Neural progenitor cell (in vitro differentiated cells): ENCODE results near the gene ARID5B. TPM values are rescaled to one million over a fixed set of nuclear protein-coding genes. Genes with fewer than 3 reads are reported as not detected.
"Not testable (repeated sequence)": the region's sequence is repeated elsewhere in the genome, so short reads cannot be mapped to it uniquely, and the experiment has no call there.

Experiments used
- DNase-seq: peaks from one replicate; pipeline ENCODE4 v3.0.0-alpha.2; 2016; ENCODE audit warnings: low spot score
- H2AFZ ChIP-seq: fragments of 200-600 bp; sonication (generic); replicated peaks from 2 replicates; pipeline ENCODE4 v1.6.1; 2016; ENCODE audit warnings: antibody characterized with exemption
- H3F3A ChIP-seq: fragments of 200-600 bp; sonication (generic); 2 replicates; pipeline ENCODE4 v1.6.1; 2016; ENCODE audit warnings: antibody characterized with exemption, low read depth
- H3K27ac ChIP-seq: fragments of 200-600 bp; sonication (generic); 2 replicates; pipeline ENCODE4 v1.5.1; 2016; ENCODE audit warnings: mild to moderate bottlenecking
- H3K27me3 ChIP-seq: fragments of 200-600 bp; sonication (generic); 2 replicates; pipeline ENCODE4 v1.6.1; 2016; ENCODE audit warnings: mild to moderate bottlenecking, moderate library complexity
- H3K36me3 ChIP-seq: fragments of 200-600 bp; sonication (generic); 2 replicates; pipeline ENCODE4 v1.5.1; 2016
- H3K4me1 ChIP-seq: fragments of 200-600 bp; sonication (generic); 2 replicates; pipeline ENCODE4 v1.6.1; 2016; ENCODE audit warnings: mixed run types
- H3K4me2 ChIP-seq: fragments of 200-600 bp; sonication (generic); 2 replicates; pipeline ENCODE4 v1.6.1; 2016
- H3K4me3 ChIP-seq: fragments of 200-600 bp; sonication (generic); 2 replicates; pipeline ENCODE4 v1.5.1; 2016
- H3K79me2 ChIP-seq: fragments of 200-600 bp; sonication (generic); 2 replicates; pipeline ENCODE4 v1.6.1; 2016; ENCODE audit warnings: low read depth
- H3K9ac ChIP-seq: fragments of 200-600 bp; sonication (generic); 2 replicates; pipeline ENCODE4 v1.6.1; 2016
- H3K9me3 ChIP-seq: fragments of 200-600 bp; sonication (generic); 2 replicates; pipeline ENCODE4 v1.5.1; 2016; ENCODE audit warnings: low read depth
- H4K20me1 ChIP-seq: fragments of 200-600 bp; sonication (generic); 2 replicates; pipeline ENCODE4 v1.6.1; 2016; ENCODE audit warnings: low read depth
- H3K27ac Mint-ChIP-seq: 3 replicates; pipeline ENCODE4 v1.8.0; 2021; ENCODE audit warnings: mixed read lengths
- H3K27me3 Mint-ChIP-seq: 2 replicates; pipeline ENCODE4 v1.8.0; 2022; ENCODE audit warnings: low read depth, mild to moderate bottlenecking, inconsistent platforms, moderate library complexity, mixed read lengths; ENCODE audit not compliant: insufficient read depth
- H3K36me3 Mint-ChIP-seq: 3 replicates; pipeline ENCODE4 v1.8.0; 2021; ENCODE audit warnings: mixed read lengths
- H3K4me1 Mint-ChIP-seq: 3 replicates; pipeline ENCODE4 v1.8.0; 2021; ENCODE audit warnings: mixed read lengths
- H3K4me3 Mint-ChIP-seq: 3 replicates; pipeline ENCODE4 v1.8.0; 2021; ENCODE audit warnings: mild to moderate bottlenecking, moderate library complexity, mixed read lengths
- H3K9me3 Mint-ChIP-seq: 3 replicates; pipeline ENCODE4 v1.8.0; 2020; ENCODE audit warnings: mixed read lengths
- CTCF ChIP-seq: fragments of 200-600 bp; sonication (generic); IDR thresholded peaks from 2 replicates; pipeline ENCODE4 v1.5.1; 2017; ENCODE audit warnings: antibody characterized with exemption, mild to moderate bottlenecking
- EZH2 ChIP-seq: fragments of 200-600 bp; sonication (generic); IDR thresholded peaks from 2 replicates; pipeline ENCODE4 v1.6.1; 2017; ENCODE audit warnings: antibody characterized with exemption, mild to moderate bottlenecking, moderate library complexity
- EZH2phosphoT487 ChIP-seq: fragments of 200-600 bp; sonication (generic); IDR thresholded peaks from 2 replicates; pipeline ENCODE4 v1.6.1; 2017; ENCODE audit warnings: antibody characterized with exemption
- total RNA-seq: library from RNA; depleted of rRNA; stranded (reverse); fragments of >200 nt; gene quantifications from 2 replicates; pipeline ENCODE4 v1.2.3, GENCODE V29; 2015; ENCODE audit warnings: low replicate concordance

The ARID5B gene
- total RNA-seq, 1 donor from 2014 or later: 1.5 TPM

GRCh38 chr10:62025901-62026879 is 124.7 kb downstream of the ARID5B start:
- Histone ChIP-seq H3K9me3 (no peaks in the 10 kb centered on the region), H3K4me1 (peaks cover under 1% of the 10 kb centered on the region), H3K79me2 (no peaks in the 10 kb centered on the region), H3K4me2 (no peak overlapping the region), H3K27ac (no peak overlapping the region), H2AFZ (no peak overlapping the region), H3K36me3 (no peaks in the 10 kb centered on the region), H3K4me3 (no peak overlapping the region), H3K9ac (no peak overlapping the region), H3F3A (no peaks in the 10 kb centered on the region), H4K20me1 (no peaks in the 10 kb centered on the region), H3K27me3 (no peaks in the 10 kb centered on the region)
- TF ChIP-seq EZH2 (no peak), EZH2phosphoT487 (no peak), CTCF (no peak)
- no peak for DNase-seq
- Mint-ChIP-seq H3K9me3 (peaks cover 3% of the 10 kb centered on the region), H3K27me3 (peaks cover 4% of the 10 kb centered on the region), H3K4me1 (no peaks in the 10 kb centered on the region), H3K4me3 (no peak overlapping the region), H3K27ac (no peak overlapping the region), H3K36me3 (peaks cover 8% of the 10 kb centered on the region)

- Histone ChIP-seq H4K20me1 (no peaks in the 10 kb centered on the region), H2AFZ (no peak overlapping the region), H3K27ac (no peak overlapping the region), H3K4me3 (no peak overlapping the region), H3K27me3 (no peaks in the 10 kb centered on the region), H3K9me3 (no peaks in the 10 kb centered on the region), H3K4me2 (no peak overlapping the region), H3K9ac (no peak overlapping the region), H3F3A (no peaks in the 10 kb centered on the region), H3K36me3 (no peaks in the 10 kb centered on the region), H3K79me2 (no peaks in the 10 kb centered on the region), H3K4me1 (no peaks in the 10 kb centered on the region)
- Mint-ChIP-seq H3K36me3 (peaks cover 3% of the 10 kb centered on the region), H3K9me3 (peaks cover 3% of the 10 kb centered on the region), H3K27me3 (peaks cover 3% of the 10 kb centered on the region), H3K4me1 (no peaks in the 10 kb centered on the region), H3K27ac (no peak overlapping the region), H3K4me3 (no peak overlapping the region)
- TF ChIP-seq CTCF: no peak
- no peak for TF ChIP-seq EZH2phosphoT487
- no peak for TF ChIP-seq EZH2
- DNase-seq: no peak
Observed at GRCh38 chr10:62027841-62028501, 126.5 kb downstream of the ARID5B start.

GRCh38 chr10:62028502-62028842 is 127.0 kb downstream of the ARID5B start:
- H3K4me2 ChIP-seq, H3K9ac ChIP-seq, H3K4me1 ChIP-seq, H3K9me3 Mint-ChIP-seq, H3K36me3 Mint-ChIP-seq, H3K27ac ChIP-seq, H3K4me3 ChIP-seq, H3K27ac Mint-ChIP-seq, H4K20me1 ChIP-seq, H3F3A ChIP-seq, H3K79me2 ChIP-seq, H3K27me3 Mint-ChIP-seq, H3K36me3 ChIP-seq, H3K4me3 Mint-ChIP-seq, H2AFZ ChIP-seq, H3K9me3 ChIP-seq, H3K4me1 Mint-ChIP-seq, DNase-seq, H3K27me3 ChIP-seq: not testable (repeated sequence)

GRCh38 chr10:62029401-62029800 is 127.9 kb downstream of the ARID5B start:
- Mint-ChIP-seq H3K36me3 (peaks cover 3% of the 10 kb centered on the region), H3K9me3 (no peaks in the 10 kb centered on the region), H3K4me1 (no peaks in the 10 kb centered on the region), H3K27ac (no peak overlapping the region), H3K4me3 (no peak overlapping the region), H3K27me3 (peaks cover 3% of the 10 kb centered on the region)
- Histone ChIP-seq H2AFZ (no peak overlapping the region), H3K27me3 (no peaks in the 10 kb centered on the region), H3K27ac (no peak overlapping the region), H3K4me1 (no peaks in the 10 kb centered on the region), H3F3A (no peaks in the 10 kb centered on the region), H3K4me3 (no peak overlapping the region), H3K4me2 (no peak overlapping the region), H3K9ac (no peak overlapping the region), H3K9me3 (no peaks in the 10 kb centered on the region), H3K36me3 (no peaks in the 10 kb centered on the region), H4K20me1 (no peaks in the 10 kb centered on the region), H3K79me2 (no peaks in the 10 kb centered on the region)
- no peak for DNase-seq
- TF ChIP-seq EZH2phosphoT487 (no peak), CTCF (no peak), EZH2 (no peak)
